GM23248 (cell line): ENCODE measurements around the gene C2CD5. TPM values are rescaled to one million over a fixed set of nuclear protein-coding genes. Genes with fewer than 3 reads are reported as not detected.

Source experiments
- DNase-seq: peaks from one replicate; pipeline ENCODE4 v3.0.0-alpha.2; 2015
- H2AFZ ChIP-seq: fragments of 200-600 bp; sonication (generic); 2 replicates; pipeline ENCODE4 v1.6.1; 2016; ENCODE audit warnings: antibody characterized with exemption
- H3F3A ChIP-seq: fragments of 200-600 bp; sonication (generic); 2 replicates; pipeline ENCODE4 v1.6.1; 2016; ENCODE audit warnings: mild to moderate bottlenecking, antibody characterized with exemption, mixed run types; ENCODE audit not compliant: insufficient read depth
- H3K27ac ChIP-seq: fragments of 200-600 bp; sonication (generic); 2 replicates; pipeline ENCODE4 v1.5.1; 2016; ENCODE audit warnings: mild to moderate bottlenecking
- H3K27me3 ChIP-seq: fragments of 200-600 bp; sonication (generic); replicated peaks from 2 replicates; pipeline ENCODE4 v1.6.1; 2016; ENCODE audit warnings: mild to moderate bottlenecking; ENCODE audit not compliant: insufficient read depth
- H3K36me3 ChIP-seq: fragments of 200-600 bp; sonication (generic); 2 replicates; pipeline ENCODE4 v1.6.1; 2016; ENCODE audit warnings: low read depth, mild to moderate bottlenecking
- H3K4me1 ChIP-seq: fragments of 200-600 bp; sonication (generic); 2 replicates; pipeline ENCODE4 v1.6.1; 2016; ENCODE audit warnings: mild to moderate bottlenecking; ENCODE audit not compliant: insufficient read depth
- H3K4me2 ChIP-seq: fragments of 200-600 bp; sonication (generic); one replicate; pipeline ENCODE4 v1.6.1; 2016; ENCODE audit warnings: mild to moderate bottlenecking; ENCODE audit not compliant: unreplicated experiment
- H3K4me3 ChIP-seq: fragments of 200-600 bp; sonication (generic); 2 replicates; pipeline ENCODE4 v1.5.1; 2016; ENCODE audit warnings: mild to moderate bottlenecking
- H3K79me2 ChIP-seq: fragments of 200-600 bp; sonication (generic); 2 replicates; pipeline ENCODE4 v1.6.1; 2016; ENCODE audit warnings: mild to moderate bottlenecking; ENCODE audit not compliant: insufficient read depth
- H3K9ac ChIP-seq: fragments of 200-600 bp; sonication (generic); 2 replicates; pipeline ENCODE4 v1.6.1; 2016; ENCODE audit warnings: mild to moderate bottlenecking
- H3K9me2 ChIP-seq: fragments of 200-600 bp; sonication (generic); 2 replicates; pipeline ENCODE4 v1.6.1; 2016; ENCODE audit warnings: mixed run types, mild to moderate bottlenecking, moderate library complexity; ENCODE audit not compliant: insufficient read depth
- H3K9me3 ChIP-seq: fragments of 200-600 bp; sonication (generic); one replicate; pipeline ENCODE4 v1.6.1; 2017; ENCODE audit warnings: low read depth
- H4K20me1 ChIP-seq: fragments of 200-600 bp; sonication (generic); 2 replicates; pipeline ENCODE4 v1.6.0; 2016; ENCODE audit not compliant: insufficient read depth
- EZH2 ChIP-seq: fragments of 200-600 bp; sonication (generic); IDR thresholded peaks from 2 replicates; pipeline ENCODE4 v1.6.1; 2018; ENCODE audit warnings: antibody characterized with exemption, mild to moderate bottlenecking; ENCODE audit not compliant: insufficient read depth, poor library complexity, severe bottlenecking
- EZH2phosphoT487 ChIP-seq: fragments of 200-600 bp; sonication (generic); IDR thresholded peaks from 2 replicates; pipeline ENCODE4 v1.6.1; 2018; ENCODE audit warnings: antibody characterized with exemption, moderate library complexity, mild to moderate bottlenecking, low read depth; ENCODE audit not compliant: insufficient read depth
- WGBS, 2 experiments: methylation state at CpG; one replicate each; pipeline ENCODE4 v1.1.6; 2015 to 2017; ENCODE audit warnings: low lambda C conversion rate in 2 of 2, low coverage in 1 of 2; ENCODE audit errors: missing lambda C conversion rate in 2 of 2; 5-methylcytosine and 5-hydroxymethylcytosine counted together
- in situ Hi-C: fragments of 300-500 bp; cut with MboI; formaldehyde crosslinking; loops from 2 replicates; pipeline ENCODE4 v1.15.0; 2020
- polyA plus RNA-seq: library from polyadenylated mRNA; unstranded; fragments of >200 nt; fragmentation: Nextera tagmentation; extraction: Ambion mirVana; gene quantifications from 2 replicates; pipeline ENCODE4 v1.2.1, GENCODE V29; 2016
- total RNA-seq: library from RNA; depleted of rRNA; stranded (reverse); fragments of >200 nt; shearing (Covaris generic); gene quantifications from 2 replicates; pipeline ENCODE4 v1.2.3, GENCODE V29; 2014; rRNA removed

C2CD5 gene, protein sequence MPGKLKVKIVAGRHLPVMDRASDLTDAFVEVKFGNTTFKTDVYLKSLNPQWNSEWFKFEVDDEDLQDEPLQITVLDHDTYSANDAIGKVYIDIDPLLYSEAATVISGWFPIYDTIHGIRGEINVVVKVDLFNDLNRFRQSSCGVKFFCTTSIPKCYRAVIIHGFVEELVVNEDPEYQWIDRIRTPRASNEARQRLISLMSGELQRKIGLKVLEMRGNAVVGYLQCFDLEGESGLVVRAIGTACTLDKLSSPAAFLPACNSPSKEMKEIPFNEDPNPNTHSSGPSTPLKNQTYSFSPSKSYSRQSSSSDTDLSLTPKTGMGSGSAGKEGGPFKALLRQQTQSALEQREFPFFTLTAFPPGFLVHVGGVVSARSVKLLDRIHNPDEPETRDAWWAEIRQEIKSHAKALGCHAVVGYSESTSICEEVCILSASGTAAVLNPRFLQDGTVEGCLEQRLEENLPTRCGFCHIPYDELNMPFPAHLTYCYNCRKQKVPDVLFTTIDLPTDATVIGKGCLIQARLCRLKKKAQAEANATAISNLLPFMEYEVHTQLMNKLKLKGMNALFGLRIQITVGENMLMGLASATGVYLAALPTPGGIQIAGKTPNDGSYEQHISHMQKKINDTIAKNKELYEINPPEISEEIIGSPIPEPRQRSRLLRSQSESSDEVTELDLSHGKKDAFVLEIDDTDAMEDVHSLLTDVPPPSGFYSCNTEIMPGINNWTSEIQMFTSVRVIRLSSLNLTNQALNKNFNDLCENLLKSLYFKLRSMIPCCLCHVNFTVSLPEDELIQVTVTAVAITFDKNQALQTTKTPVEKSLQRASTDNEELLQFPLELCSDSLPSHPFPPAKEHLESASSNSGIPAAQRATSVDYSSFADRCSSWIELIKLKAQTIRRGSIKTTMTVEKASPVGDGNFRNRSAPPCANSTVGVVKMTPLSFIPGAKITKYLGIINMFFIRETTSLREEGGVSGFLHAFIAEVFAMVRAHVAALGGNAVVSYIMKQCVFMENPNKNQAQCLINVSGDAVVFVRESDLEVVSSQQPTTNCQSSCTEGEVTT
- total RNA-seq (13.3 and 20.9 TPM in 2 replicates), polyA plus RNA-seq (12.2 and 13.7 TPM in 2 replicates)

DNA sequence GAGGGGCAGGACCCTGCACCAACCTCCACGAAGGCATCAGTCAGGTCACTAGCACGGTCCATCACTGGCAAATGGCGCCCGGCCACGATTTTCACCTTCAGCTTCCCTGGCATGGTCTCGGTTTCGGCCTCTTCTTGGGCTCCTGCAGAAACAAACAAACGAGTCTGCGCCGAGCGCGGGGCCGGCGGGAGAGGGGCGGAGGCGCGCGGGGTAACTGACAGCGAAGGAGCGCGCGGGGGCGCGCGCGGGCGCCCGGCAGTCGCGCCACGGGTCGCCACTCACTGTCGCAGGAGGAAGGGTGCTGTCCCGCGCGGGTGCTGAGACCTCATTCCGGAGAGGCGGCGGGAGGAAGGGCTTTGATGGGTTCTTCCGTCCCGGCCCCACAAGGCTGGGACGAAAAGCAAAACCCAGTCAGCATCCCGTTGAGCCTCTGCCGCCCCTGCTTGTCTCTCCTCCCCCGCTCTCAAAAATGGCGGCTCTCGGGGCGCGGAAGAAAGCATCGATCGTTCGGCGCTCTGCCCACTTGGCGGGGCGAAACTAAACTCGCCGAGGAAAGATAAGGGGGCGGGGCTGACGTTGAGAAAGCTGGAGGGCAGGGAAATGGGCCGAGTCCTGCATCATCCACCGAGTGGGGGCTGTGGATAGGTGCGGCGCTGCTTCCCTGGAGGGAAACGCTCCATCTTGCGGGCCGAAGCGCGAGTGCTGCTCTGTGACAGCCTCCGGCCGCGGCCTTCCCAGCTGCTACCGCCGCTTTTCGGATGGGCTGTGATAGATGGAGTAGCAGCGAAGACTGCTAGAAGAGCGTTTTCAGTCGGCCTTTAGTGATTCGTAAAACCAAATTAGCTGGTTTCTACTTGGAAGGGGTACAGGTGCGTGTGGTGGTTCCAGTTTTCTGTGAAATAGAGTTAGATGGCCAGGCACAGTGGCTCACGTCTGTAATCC, at the start of gene C2CD5:
TSS of gene C2CD5 (minus strand) at position 505 of the 942 bp plus-strand sequence. CDS start at position 113, 392 bp downstream.
- in situ Hi-C loops = no loop called here
- WGBS, 2 experiments = 2 to 4% methylated on average over 74 to 79 of the region's 80 CpGs
- no peaks in the 10 kb centered on the region for H3K36me3 ChIP-seq

DNA sequence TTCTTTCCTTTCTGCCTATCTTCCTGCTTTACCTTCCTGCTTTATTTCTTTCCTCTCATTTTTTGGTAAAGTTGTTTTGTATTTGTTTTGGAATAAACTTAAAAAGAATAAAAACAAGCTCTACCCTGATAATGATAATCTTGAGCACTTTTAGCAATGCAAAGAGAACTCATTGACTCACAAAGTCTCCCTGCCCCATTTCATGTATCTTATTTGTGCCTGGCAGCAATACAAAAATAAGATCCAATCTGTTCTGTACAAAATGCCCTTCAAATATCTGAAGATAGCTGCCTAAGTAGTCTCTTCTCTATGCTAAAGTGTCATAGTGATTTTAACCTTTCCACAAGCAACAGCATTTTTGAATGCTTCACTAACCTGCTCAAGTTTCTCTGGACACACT, 49.5 kb upstream of the C2CD5 start:
- DNase-seq = no peak
- no peaks in the 10 kb centered on the region for H3K27me3 ChIP-seq
- H3K79me2 ChIP-seq = no peaks in the 10 kb centered on the region
- no peak overlapping the region for H3K27ac ChIP-seq
- TF ChIP-seq EZH2 = no peak
- no peak for TF ChIP-seq EZH2phosphoT487
- in situ Hi-C loops = no loop called here
- no peak overlapping the region for H2AFZ ChIP-seq
- H3K4me1 ChIP-seq = no peaks in the 10 kb centered on the region
- no peaks in the 10 kb centered on the region for H3F3A ChIP-seq
- no peaks in the 10 kb centered on the region for H3K9me3 ChIP-seq
- H4K20me1 ChIP-seq = no peaks in the 10 kb centered on the region
- no peak overlapping the region for H3K9ac ChIP-seq
- no peak overlapping the region for H3K4me3 ChIP-seq
- H3K36me3 ChIP-seq = no peaks in the 10 kb centered on the region
- no peak overlapping the region for H3K4me2 ChIP-seq
- no peaks in the 10 kb centered on the region for H3K9me2 ChIP-seq

More for the DNA sequence above, at the start of gene C2CD5:
- no peaks in the 10 kb centered on the region for H3K27me3 ChIP-seq
- H2AFZ ChIP-seq = peak within 1 kb of the TSS; percentile 99
- DNase-seq = peak; percentile 99
- H3K9me3 ChIP-seq = no peaks in the 10 kb centered on the region
- peaks cover 44% of the 10 kb centered on the region for H3K79me2 ChIP-seq
- peaks cover 11% of the 10 kb centered on the region; the same call in 1 of the 2 replicates for H3K4me1 ChIP-seq
- H3K9ac ChIP-seq = peak within 1 kb of the TSS; percentile 86
- H3K4me3 ChIP-seq = peak within 1 kb of the TSS; percentile 81
- no peaks in the 10 kb centered on the region for H3F3A ChIP-seq
- H3K4me2 ChIP-seq = peak within 1 kb of the TSS; percentile 95
- no peaks in the 10 kb centered on the region for H4K20me1 ChIP-seq
- TF ChIP-seq EZH2 = no peak
- no peak for TF ChIP-seq EZH2phosphoT487
- H3K27ac ChIP-seq = peak within 1 kb of the TSS; percentile 81
- no peaks in the 10 kb centered on the region for H3K9me2 ChIP-seq

DNA sequence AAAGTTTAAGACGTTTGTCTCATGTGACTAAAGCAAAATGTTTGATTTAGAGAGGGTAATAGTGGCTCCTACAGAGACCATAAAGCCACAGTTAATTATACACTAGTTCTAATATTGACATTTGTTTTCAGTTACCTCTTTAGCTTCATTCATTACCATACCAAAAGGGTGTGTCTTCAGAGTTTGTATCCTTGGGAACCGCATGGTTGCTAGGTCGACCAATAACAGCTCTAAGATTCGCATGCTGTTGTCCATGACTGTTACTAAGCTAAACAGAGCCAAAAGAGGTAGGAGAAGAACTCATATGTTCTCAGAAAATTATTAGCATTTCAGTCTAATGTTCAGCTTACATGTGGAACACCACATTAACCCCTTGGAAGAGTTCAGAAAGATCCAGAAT, 44.5 kb upstream of the C2CD5 start:
- Histone ChIP-seq H4K20me1 (no peaks in the 10 kb centered on the region), H3K27me3 (no peaks in the 10 kb centered on the region), H3K36me3 (no peaks in the 10 kb centered on the region), H2AFZ (0 out of 2 replicates have a peak overlapping the region, but pooled peaks have one; percentile 16), H3K79me2 (no peaks in the 10 kb centered on the region), H3K4me3 (no peak overlapping the region), H3K9me3 (no peaks in the 10 kb centered on the region), H3F3A (no peaks in the 10 kb centered on the region), H3K27ac (no peak overlapping the region), H3K4me1 (no peaks in the 10 kb centered on the region), H3K4me2 (no peak overlapping the region), H3K9ac (no peak overlapping the region), H3K9me2 (no peaks in the 10 kb centered on the region)
- 4 to 7% methylated on average over 4 of the region's 4 CpGs for WGBS, 2 experiments
- TF ChIP-seq EZH2 = no peak
- no peak for TF ChIP-seq EZH2phosphoT487
- DNase-seq = peak; percentile 22
- in situ Hi-C loops = no loop called here

DNA sequence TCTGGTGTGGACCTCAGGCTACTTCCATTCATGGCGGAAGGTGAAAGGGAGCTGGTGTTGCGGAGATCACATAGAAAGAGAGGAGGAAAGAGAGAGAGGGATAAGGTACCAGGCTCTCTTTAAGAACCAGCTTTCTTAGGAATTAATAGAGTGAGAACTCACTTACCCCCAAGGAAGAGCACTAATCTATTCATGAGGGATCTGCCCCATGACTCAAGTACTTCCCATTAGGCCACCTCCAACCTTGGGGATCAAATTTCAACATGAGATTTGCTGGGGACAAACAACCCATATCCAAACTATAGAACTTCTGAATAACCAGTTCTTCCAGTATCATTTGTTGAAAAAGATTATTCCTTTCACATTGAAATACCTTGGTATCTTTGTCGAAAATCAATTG, 34.0 kb upstream of the C2CD5 start:
- Histone ChIP-seq H3K4me2 (no peak overlapping the region), H3K9ac (no peak overlapping the region), H3K79me2 (no peaks in the 10 kb centered on the region), H3K4me1 (no peaks in the 10 kb centered on the region), H3K9me3 (no peaks in the 10 kb centered on the region), H3K27ac (no peak overlapping the region), H3F3A (no peaks in the 10 kb centered on the region), H2AFZ (no peak overlapping the region), H4K20me1 (no peaks in the 10 kb centered on the region), H3K36me3 (no peaks in the 10 kb centered on the region), H3K9me2 (no peaks in the 10 kb centered on the region), H3K27me3 (no peaks in the 10 kb centered on the region), H3K4me3 (no peak overlapping the region)
- no peak for TF ChIP-seq EZH2
- no peak for TF ChIP-seq EZH2phosphoT487
- in situ Hi-C loops = no loop called here
- 85 to 90% methylated on average over 3 of the region's 3 CpGs for WGBS, 2 experiments
- DNase-seq = no peak
